Mesothelial cell of epicardium (in vitro differentiated cells): ENCODE data around the gene THRB. TPM values are rescaled to one million over a fixed set of nuclear protein-coding genes. Genes with fewer than 3 reads are reported as not detected.

Experiments used
- DNase-seq, 2 experiments: peaks; one replicate each; pipeline ENCODE4 v3.0.0; 2021; ENCODE audit warnings: low spot score in 2 of 2; ENCODE audit not compliant: unreplicated experiment in 2 of 2
- H3K27ac Mint-ChIP-seq: 2 replicates; pipeline ENCODE4 v1.8.0; 2021; ENCODE audit warnings: mixed read lengths
- H3K27me3 Mint-ChIP-seq: 2 replicates; pipeline ENCODE4 v1.8.0; 2021; ENCODE audit warnings: low read depth, mixed read lengths
- H3K36me3 Mint-ChIP-seq: 2 replicates; pipeline ENCODE4 v1.8.0; 2021; ENCODE audit warnings: mixed read lengths
- H3K4me1 Mint-ChIP-seq: 2 replicates; pipeline ENCODE4 v1.8.0; 2021; ENCODE audit warnings: mixed read lengths
- H3K4me3 Mint-ChIP-seq: 2 replicates; pipeline ENCODE4 v1.8.0; 2021; ENCODE audit warnings: mild to moderate bottlenecking, moderate library complexity, mixed read lengths
- H3K9me3 Mint-ChIP-seq: 2 replicates; pipeline ENCODE4 v1.8.0; 2021; ENCODE audit warnings: mixed read lengths
- total RNA-seq: library from RNA; stranded (reverse); gene quantifications from 3 replicates; pipeline ENCODE4 v1.2.1, GENCODE V29; 2021
- TF ChIP-seq, protein P1 (sequence below): fragments of 200-600 bp; sonication (generic); IDR thresholded peaks from one replicate; pipeline ENCODE4 v1.5.0; 2021; ENCODE audit warnings: antibody characterized with exemption; ENCODE audit not compliant: unreplicated experiment

Gene THRB
- total RNA-seq, 1 donor from 2014 or later: 3.4 TPM

DNA sequence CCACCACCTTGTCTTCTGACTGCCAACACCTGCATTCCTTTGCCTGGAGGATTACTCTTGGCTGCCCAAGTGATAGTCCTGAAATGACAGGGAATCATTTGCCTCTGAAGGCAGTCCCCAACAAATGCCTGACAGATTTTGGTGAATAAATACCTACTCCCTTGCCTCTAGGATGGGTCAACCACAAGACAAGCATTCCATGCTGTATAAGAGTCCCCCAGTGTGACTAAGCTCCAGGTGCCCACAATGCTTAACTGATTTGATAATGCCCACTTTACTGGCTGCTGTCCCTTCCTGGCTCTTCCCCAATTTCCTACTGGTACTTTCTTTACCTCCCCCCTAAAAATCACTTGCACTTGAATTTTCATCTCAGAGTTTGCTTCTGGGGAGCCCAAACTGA, 14.8 kb downstream of the THRB start:
- TF ChIP-seq, protein P1, sequence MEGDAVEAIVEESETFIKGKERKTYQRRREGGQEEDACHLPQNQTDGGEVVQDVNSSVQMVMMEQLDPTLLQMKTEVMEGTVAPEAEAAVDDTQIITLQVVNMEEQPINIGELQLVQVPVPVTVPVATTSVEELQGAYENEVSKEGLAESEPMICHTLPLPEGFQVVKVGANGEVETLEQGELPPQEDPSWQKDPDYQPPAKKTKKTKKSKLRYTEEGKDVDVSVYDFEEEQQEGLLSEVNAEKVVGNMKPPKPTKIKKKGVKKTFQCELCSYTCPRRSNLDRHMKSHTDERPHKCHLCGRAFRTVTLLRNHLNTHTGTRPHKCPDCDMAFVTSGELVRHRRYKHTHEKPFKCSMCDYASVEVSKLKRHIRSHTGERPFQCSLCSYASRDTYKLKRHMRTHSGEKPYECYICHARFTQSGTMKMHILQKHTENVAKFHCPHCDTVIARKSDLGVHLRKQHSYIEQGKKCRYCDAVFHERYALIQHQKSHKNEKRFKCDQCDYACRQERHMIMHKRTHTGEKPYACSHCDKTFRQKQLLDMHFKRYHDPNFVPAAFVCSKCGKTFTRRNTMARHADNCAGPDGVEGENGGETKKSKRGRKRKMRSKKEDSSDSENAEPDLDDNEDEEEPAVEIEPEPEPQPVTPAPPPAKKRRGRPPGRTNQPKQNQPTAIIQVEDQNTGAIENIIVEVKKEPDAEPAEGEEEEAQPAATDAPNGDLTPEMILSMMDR: no peak
- H3K36me3 Mint-ChIP-seq: no peaks in the 10 kb centered on the region
- no peak overlapping the region for H3K27ac Mint-ChIP-seq
- H3K4me1 Mint-ChIP-seq: no peaks in the 10 kb centered on the region
- no peaks in the 10 kb centered on the region for H3K9me3 Mint-ChIP-seq
- H3K27me3 Mint-ChIP-seq: peaks cover 3% of the 10 kb centered on the region
- no peak for DNase-seq
- H3K4me3 Mint-ChIP-seq: no peak overlapping the region

DNA sequence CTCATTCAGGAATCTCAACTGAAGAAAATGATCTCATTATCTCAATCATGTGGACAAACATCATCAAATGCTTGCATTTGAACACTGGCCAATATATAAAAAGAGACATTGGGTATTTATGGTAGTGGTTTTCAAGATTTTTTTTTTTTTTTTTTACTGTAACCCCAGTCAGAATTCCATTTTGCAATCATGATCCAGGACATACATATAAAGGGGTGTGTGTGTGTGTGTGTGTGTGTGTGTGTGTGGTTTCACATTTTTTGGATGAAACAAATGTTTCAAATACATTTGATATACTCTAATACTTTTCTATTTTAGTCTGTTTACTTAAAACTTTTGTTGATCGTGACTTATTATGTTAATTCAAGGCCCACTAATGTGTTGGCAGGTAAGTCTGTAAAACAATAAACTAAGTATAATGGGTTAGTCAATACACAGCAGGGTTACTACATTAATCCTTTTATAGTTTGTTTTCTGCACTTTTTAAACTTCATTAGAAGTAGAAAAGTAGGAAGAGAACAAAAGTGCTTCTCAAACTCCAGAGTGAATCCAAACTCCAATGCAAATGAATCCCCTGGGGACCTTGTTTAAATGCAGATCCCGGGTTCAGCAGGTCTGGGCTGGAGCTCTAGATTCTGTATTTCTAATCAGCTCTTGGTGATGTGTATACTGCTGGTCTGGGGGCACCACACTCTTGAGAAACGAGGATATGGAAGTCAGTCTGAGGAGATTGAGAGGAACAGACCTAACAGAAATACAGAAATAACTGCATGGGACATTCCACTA, 17.6 kb downstream of the THRB start:
- DNase-seq: no peak
- Mint-ChIP-seq H3K4me1 (no peaks in the 10 kb centered on the region), H3K36me3 (no peaks in the 10 kb centered on the region), H3K27ac (no peak overlapping the region), H3K9me3 (peaks cover 13% of the 10 kb centered on the region), H3K27me3 (peaks cover 1% of the 10 kb centered on the region), H3K4me3 (no peak overlapping the region)
- TF ChIP-seq, protein P1: no peak

DNA sequence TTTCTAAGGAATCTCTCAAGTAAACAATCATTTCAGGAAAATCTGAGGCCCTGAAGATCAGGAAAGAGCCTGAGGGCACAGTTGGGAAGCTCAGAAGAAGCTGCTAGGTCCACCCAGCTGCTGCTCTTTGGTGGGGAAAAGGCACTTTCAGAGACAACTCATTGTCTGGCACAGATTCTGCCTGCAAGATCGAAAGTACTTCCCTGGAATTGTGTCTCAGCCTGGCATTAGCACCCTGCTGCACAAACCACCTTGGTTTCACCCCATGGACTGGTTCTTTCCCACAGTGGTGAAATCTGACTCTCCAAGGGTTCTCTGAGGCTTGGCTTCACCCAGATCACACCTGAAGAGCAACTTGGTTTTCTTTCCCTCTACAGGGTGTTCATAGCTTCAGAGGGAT, 18.7 kb downstream of the THRB start:
- TF ChIP-seq, protein P1: no peak
- no peak for DNase-seq
- Mint-ChIP-seq H3K36me3 (no peaks in the 10 kb centered on the region), H3K4me3 (no peak overlapping the region), H3K27me3 (peaks cover 1% of the 10 kb centered on the region), H3K4me1 (no peaks in the 10 kb centered on the region), H3K27ac (no peak overlapping the region), H3K9me3 (peaks cover 18% of the 10 kb centered on the region)

GRCh38 chr3:24474862-24475261, 19.8 kb downstream of the THRB start:
- no peak overlapping the region for H3K27ac Mint-ChIP-seq
- peaks cover 21% of the 10 kb centered on the region for H3K9me3 Mint-ChIP-seq
- H3K36me3 Mint-ChIP-seq: no peaks in the 10 kb centered on the region
- no peak overlapping the region for H3K4me3 Mint-ChIP-seq
- TF ChIP-seq, protein P1: no peak
- H3K4me1 Mint-ChIP-seq: no peaks in the 10 kb centered on the region
- no peaks in the 10 kb centered on the region for H3K27me3 Mint-ChIP-seq
- DNase-seq: no peak

- H3K27me3 Mint-ChIP-seq: no peaks in the 10 kb centered on the region
- no peak overlapping the region for H3K4me3 Mint-ChIP-seq
- TF ChIP-seq, protein P1: no peak
- DNase-seq: no peak
- no peak overlapping the region for H3K27ac Mint-ChIP-seq
- no peaks in the 10 kb centered on the region for H3K36me3 Mint-ChIP-seq
- no peaks in the 10 kb centered on the region for H3K4me1 Mint-ChIP-seq
- peaks cover 36% of the 10 kb centered on the region for H3K9me3 Mint-ChIP-seq
Observed at GRCh38 chr3:24472358-24472757, 22.3 kb downstream of the THRB start.
